Mammary epithelial cell (primary cell): ENCODE results near the gene PXT1.
A peak's percentile ranks its signal among the peaks of the same experiment; 100 is the strongest.

Experiments used
- EZH2 ChIP-seq: IDR thresholded peaks from 2 replicates; pipeline ENCODE4 v1.6.1; 2012; ENCODE audit warnings: low read length, inconsistent platforms, borderline replicate concordance
- TF ChIP-seq, protein P1 (sequence below), 2 donors: IDR thresholded peaks in 1 of 2; conservative IDR thresholded peaks in 1 of 2; 2 replicates each; pipeline ENCODE4 v1.5.1; 2011 to 2012; ENCODE audit warnings: inconsistent platforms in 2 of 2, low read length in 2 of 2, mild to moderate bottlenecking in 2 of 2, control low read depth in 1 of 2, low read depth in 1 of 2; ENCODE audit not compliant: insufficient read depth in 1 of 2; ENCODE audit errors: extremely low read depth in 1 of 2

DNA sequence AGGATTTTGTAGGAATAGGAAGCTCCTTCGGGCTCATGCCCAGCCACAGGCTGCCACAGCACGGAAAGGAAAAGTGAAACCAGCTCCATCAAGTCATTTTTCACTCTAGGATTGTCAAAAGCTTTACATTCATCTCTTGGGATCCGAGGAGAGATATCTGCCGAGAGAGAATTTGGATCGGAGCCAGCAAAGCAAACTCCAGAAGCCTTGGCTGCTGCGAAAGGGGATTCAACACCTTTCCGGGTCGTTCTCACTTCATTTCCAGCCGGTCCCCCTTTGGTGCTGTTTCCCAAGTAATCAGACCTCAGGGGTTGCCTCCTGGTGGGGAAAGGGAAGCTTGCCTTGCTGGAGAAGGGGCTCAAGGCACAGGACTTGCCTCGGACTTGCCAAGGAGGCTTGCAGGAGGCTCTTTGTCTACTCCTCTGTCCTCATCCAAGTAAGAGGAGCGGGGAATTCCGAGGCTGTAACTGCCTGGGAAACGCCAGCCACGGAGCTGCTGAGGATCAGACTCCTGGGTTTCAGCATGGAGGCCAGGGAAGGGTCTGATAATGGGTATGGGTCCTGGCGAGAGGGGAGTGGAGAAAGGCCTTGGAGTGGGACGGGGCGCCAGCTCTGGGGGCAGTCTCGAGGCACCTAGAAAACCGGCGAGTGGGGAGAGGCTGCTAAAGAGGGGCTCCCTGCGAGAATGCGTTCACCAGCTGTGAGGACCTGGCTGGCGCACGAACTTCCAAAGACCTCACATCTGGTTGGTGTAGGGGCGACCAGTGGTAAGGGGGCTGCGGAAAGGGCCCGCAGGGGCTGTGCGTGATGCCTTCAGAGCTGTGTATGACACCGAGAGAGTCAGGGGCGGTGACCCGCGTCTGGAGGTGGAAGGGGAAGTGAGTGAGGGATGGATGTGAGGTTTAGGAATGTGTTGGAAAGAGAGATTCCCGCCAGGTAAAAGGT lies 55.9 kb downstream of the PXT1 start:
- TF ChIP-seq, protein P1, sequence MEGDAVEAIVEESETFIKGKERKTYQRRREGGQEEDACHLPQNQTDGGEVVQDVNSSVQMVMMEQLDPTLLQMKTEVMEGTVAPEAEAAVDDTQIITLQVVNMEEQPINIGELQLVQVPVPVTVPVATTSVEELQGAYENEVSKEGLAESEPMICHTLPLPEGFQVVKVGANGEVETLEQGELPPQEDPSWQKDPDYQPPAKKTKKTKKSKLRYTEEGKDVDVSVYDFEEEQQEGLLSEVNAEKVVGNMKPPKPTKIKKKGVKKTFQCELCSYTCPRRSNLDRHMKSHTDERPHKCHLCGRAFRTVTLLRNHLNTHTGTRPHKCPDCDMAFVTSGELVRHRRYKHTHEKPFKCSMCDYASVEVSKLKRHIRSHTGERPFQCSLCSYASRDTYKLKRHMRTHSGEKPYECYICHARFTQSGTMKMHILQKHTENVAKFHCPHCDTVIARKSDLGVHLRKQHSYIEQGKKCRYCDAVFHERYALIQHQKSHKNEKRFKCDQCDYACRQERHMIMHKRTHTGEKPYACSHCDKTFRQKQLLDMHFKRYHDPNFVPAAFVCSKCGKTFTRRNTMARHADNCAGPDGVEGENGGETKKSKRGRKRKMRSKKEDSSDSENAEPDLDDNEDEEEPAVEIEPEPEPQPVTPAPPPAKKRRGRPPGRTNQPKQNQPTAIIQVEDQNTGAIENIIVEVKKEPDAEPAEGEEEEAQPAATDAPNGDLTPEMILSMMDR (conservative IDR thresholded peaks at IDR 0.05 in 1 of 2, IDR thresholded peaks at IDR 0.05 in 1 of 2; ENCODE audit: extremely low read depth in 1 of 2, insufficient read depth in 1 of 2, low read depth in 1 of 2, low read length in 2 of 2): peak in 1 of 2 donors; percentile 9
- no peak for TF ChIP-seq EZH2
